Panc1 (cell line): ENCODE data around the gene CNNM2.

Experiments
- CTCF ChIP-seq: fragments of 450-650 bp; IDR thresholded peaks from 2 replicates; pipeline ENCODE4 v1.5.1; 2017; ENCODE audit warnings: mild to moderate bottlenecking
- POLR2AphosphoS5 ChIP-seq: IDR thresholded peaks from 2 replicates; pipeline ENCODE4 v1.6.1; 2012; ENCODE audit warnings: mild to moderate bottlenecking, low read depth, low read length, moderate library complexity
- REST ChIP-seq, 2 experiments: IDR thresholded peaks; 2 replicates each; pipeline ENCODE4 v1.6.1; 2011 to 2012; ENCODE audit warnings: low read depth in 2 of 2, control low read depth in 1 of 2, low read length in 1 of 2, mild to moderate bottlenecking in 1 of 2, moderate library complexity in 1 of 2; ENCODE audit not compliant: insufficient read depth in 1 of 2
- SIN3A ChIP-seq: IDR thresholded peaks from 2 replicates; pipeline ENCODE4 v1.6.1; 2012; ENCODE audit warnings: low read depth, mild to moderate bottlenecking, low read length, moderate library complexity, borderline replicate concordance; ENCODE audit not compliant: insufficient read depth
- TCF7L2 ChIP-seq: IDR thresholded peaks from 2 replicates; pipeline ENCODE4 v1.6.1; 2011; ENCODE audit warnings: mild to moderate bottlenecking, low read depth, low read length, inconsistent platforms

- TF ChIP-seq CTCF, result no peak
- TF ChIP-seq REST (IDR thresholded peaks at IDR 0.05; ENCODE audit: insufficient read depth in 1 of 2, low read depth in 2 of 2, low read length in 1 of 2), result no peak
- TF ChIP-seq POLR2AphosphoS5, result no peak
- TF ChIP-seq TCF7L2, result no peak
- TF ChIP-seq SIN3A, result no peak
Observed at GRCh38 chr10:103109821-103110220, 191.7 kb downstream of the CNNM2 start.
